Measurements from ENCODE around the gene AURKAIP1.

GRCh38 chr1:1327291-1327690 is 47.7 kb downstream of the AURKAIP1 start:
- TF ChIP-seq CTCF (IDR thresholded peaks at IDR 0.05) (no peak), POLR2A (IDR thresholded peaks at IDR 0.05) (no peak)

All from testis (tissue), 2 donors.